ENCODE measurements around the gene HMGN2.

Gene HMGN2

DNA sequence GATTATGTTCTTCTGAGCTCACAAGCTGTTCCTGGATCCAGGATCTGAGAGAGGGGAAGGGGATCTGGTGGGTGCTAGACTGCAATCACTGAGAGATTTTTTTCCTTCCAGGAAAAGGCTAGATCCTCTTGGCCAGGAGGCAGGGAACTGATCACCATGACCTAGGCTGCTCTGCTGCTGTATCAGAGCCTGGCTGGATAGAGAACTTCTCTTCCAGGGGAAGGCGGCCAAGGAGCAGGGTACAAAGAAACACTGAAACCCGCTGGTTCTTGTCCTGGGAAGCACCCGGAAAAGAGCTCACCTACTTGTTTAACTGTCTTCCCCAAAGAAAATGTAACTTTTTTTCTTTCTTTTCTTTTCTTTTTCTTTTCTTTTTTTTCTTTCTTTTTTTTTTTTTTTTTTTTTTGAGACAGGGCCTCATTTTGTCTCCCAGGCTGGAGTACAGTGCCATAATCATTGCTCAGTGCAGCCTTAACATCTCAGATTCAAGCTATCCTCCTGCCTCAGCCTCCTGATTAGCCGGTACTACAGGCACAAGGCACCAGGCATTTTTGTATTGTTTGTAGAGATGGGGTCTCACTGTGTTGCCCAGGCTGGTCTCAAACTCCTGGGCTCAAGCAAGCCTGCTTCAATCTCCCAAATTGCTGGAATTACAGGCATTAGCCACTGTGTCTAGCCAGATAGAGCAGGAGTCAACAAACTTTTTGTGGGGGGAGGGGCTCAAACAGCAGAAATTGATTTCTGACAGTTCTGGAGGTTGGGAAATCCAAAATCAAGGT, 44.9 kb downstream of the HMGN2 start:
- H3K27me3 ChIP-seq (replicated peaks): no peaks in the 10 kb centered on the region
- H3K4me3 ChIP-seq (ENCODE audit: low read depth, low read length): no peak overlapping the region
- no peak overlapping the region for H3K27ac ChIP-seq
- TF ChIP-seq, protein P1, sequence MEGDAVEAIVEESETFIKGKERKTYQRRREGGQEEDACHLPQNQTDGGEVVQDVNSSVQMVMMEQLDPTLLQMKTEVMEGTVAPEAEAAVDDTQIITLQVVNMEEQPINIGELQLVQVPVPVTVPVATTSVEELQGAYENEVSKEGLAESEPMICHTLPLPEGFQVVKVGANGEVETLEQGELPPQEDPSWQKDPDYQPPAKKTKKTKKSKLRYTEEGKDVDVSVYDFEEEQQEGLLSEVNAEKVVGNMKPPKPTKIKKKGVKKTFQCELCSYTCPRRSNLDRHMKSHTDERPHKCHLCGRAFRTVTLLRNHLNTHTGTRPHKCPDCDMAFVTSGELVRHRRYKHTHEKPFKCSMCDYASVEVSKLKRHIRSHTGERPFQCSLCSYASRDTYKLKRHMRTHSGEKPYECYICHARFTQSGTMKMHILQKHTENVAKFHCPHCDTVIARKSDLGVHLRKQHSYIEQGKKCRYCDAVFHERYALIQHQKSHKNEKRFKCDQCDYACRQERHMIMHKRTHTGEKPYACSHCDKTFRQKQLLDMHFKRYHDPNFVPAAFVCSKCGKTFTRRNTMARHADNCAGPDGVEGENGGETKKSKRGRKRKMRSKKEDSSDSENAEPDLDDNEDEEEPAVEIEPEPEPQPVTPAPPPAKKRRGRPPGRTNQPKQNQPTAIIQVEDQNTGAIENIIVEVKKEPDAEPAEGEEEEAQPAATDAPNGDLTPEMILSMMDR (IDR thresholded peaks at IDR 0.05; ENCODE audit: low read depth, low read length, missing control alignments): no peak
- no peaks in the 10 kb centered on the region for H3K36me3 ChIP-seq (replicated peaks)
- no peak for DNase-seq
- in situ Hi-C loops (cut with HindIII; ENCODE audit: low pct_ligation_motif_present, low sequenced_read_pairs): no loop called here

DNA sequence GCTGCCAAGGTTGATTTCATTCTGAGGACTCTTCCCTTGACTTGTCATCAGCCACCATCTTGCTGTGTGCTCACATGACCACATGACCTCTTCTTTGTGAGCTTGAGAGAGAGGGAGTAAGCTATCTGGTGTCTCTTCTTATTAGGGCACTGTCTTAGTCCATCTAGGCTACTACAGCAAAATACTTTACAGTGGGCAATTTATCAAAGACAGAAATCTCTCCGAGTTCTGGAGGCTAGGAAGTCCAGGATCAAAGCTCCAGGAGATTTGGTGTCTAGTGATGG, 45.5 kb downstream of the HMGN2 start:
- in situ Hi-C loops (cut with HindIII; ENCODE audit: low pct_ligation_motif_present, low sequenced_read_pairs): no loop called here
- H3K27ac ChIP-seq: no peak overlapping the region
- TF ChIP-seq, protein P1 (IDR thresholded peaks at IDR 0.05; ENCODE audit: low read depth, low read length, missing control alignments): no peak
- no peaks in the 10 kb centered on the region for H3K27me3 ChIP-seq (replicated peaks)
- H3K36me3 ChIP-seq (replicated peaks): no peaks in the 10 kb centered on the region
- no peak overlapping the region for H3K4me3 ChIP-seq (ENCODE audit: low read depth, low read length)
- DNase-seq: no peak

DNA sequence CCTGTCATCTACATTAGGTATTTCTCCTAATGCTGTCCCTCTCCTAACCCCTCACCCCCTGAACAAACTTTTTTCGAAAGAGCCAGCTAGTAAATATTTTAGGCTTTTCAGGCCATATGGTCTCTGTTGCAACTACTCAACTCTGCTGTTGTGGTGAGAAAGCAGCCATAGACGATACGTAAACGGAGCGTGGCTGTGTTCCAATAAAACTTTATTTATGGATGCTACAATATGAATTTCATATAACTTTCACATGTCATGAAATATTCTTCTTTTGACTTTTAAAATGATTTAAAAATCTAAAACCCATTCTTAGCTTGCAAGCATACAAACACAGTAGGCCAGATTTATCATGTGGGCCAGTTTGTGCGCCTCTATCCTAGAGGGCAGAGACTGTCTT, 46.1 kb downstream of the HMGN2 start:
- in situ Hi-C loops (cut with HindIII; ENCODE audit: low pct_ligation_motif_present, low sequenced_read_pairs): no loop called here
- H3K27me3 ChIP-seq (replicated peaks): no peaks in the 10 kb centered on the region
- TF ChIP-seq, protein P1 (IDR thresholded peaks at IDR 0.05; ENCODE audit: low read depth, low read length, missing control alignments): no peak
- H3K4me3 ChIP-seq (ENCODE audit: low read depth, low read length): no peak overlapping the region
- DNase-seq: no peak
- H3K36me3 ChIP-seq (replicated peaks): no peaks in the 10 kb centered on the region
- H3K27ac ChIP-seq: no peak overlapping the region

DNA sequence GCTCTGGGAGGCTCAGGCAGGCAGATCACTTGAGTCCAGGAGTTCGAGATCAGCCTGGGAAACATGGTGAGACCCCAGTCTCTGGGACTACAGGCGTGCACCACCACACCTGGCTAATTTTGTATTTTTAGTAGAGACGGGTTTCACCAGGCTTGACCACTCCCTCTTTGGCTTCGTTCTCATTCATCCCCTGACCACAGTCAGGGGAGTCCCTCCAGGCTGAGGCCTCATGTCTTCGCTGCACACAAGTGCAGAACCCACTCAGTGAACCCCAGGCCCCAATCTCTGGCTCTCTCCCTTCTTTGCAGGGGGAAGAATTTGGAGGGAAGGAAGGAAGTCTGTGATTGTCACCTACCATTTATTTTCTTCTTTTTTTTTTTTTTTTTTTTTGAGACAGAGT, 48.1 kb downstream of the HMGN2 start:
- Histone ChIP-seq H3K4me3 (ENCODE audit: low read depth, low read length) (no peak overlapping the region), H3K27me3 (replicated peaks) (peaks cover 4% of the 10 kb centered on the region), H3K36me3 (replicated peaks) (no peaks in the 10 kb centered on the region), H3K27ac (no peak overlapping the region)
- DNase-seq: no peak
- in situ Hi-C loops (cut with HindIII; ENCODE audit: low pct_ligation_motif_present, low sequenced_read_pairs): no loop called here
- TF ChIP-seq, protein P1 (IDR thresholded peaks at IDR 0.05; ENCODE audit: low read depth, low read length, missing control alignments): no peak

DNA sequence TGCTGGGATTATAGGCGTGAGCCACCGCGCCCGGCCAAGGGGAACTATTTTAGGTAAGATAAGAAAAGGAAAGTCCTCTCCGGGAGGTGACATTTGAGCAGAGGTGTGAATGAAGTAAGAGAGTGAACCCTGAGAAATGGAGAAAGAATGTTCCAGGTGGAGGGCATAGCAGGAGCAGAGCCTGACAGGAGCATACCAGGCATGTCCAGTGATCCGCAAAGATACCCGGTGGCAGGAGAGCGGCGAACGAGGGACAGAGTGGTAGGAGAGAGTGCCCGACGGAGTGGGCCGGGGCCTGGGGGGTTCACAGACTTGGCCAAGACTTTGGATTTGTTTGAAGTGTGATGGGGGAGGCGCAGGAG, 49.4 kb downstream of the HMGN2 start:
- TF ChIP-seq, protein P1 (IDR thresholded peaks at IDR 0.05; ENCODE audit: low read depth, low read length, missing control alignments): no peak
- peaks cover 4% of the 10 kb centered on the region for H3K27me3 ChIP-seq (replicated peaks)
- no peak for DNase-seq
- H3K36me3 ChIP-seq (replicated peaks): no peaks in the 10 kb centered on the region
- H3K27ac ChIP-seq: no peak overlapping the region
- in situ Hi-C loops (cut with HindIII; ENCODE audit: low pct_ligation_motif_present, low sequenced_read_pairs): no loop called here
- H3K4me3 ChIP-seq (ENCODE audit: low read depth, low read length): no peak overlapping the region

DNA sequence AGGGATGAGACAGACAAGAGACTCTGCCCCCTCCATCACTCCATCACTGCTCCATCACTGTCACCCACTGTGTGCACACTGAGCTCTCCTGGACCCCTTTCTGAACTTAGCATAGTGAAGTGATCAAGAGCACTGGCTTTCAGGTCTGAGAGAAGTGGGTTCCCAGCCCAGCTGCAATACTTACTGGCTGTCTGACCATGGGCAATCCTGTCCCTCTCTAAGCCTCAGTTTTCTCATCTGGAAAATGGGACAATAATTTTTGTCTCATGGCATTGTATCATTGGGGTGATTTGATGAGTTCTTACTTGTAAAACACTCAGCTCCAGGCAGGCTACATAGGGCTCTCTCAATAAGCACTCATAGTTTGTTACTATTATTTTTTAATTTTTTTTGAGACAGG, 49.8 kb downstream of the HMGN2 start:
- Histone ChIP-seq H3K4me3 (ENCODE audit: low read depth, low read length) (no peak overlapping the region), H3K36me3 (replicated peaks) (no peaks in the 10 kb centered on the region), H3K27ac (no peak overlapping the region), H3K27me3 (replicated peaks) (peaks cover 4% of the 10 kb centered on the region)
- no peak for DNase-seq
- TF ChIP-seq, protein P1 (IDR thresholded peaks at IDR 0.05; ENCODE audit: low read depth, low read length, missing control alignments): no peak
- in situ Hi-C loops (cut with HindIII; ENCODE audit: low pct_ligation_motif_present, low sequenced_read_pairs): no loop called here

Measured in brain microvascular endothelial cell (primary cell).